PFSK-1 (cell line): ENCODE data around the gene EIF2B4.

Experiments
- FOXP2 ChIP-seq: optimal IDR thresholded peaks from 2 replicates; pipeline ENCODE3; 2011; ENCODE audit warnings: borderline replicate concordance, control low read depth, inconsistent platforms; ENCODE audit not compliant: insufficient read depth; ENCODE audit errors: extremely low read length, extremely low read depth
- POLR2AphosphoS5 ChIP-seq: IDR thresholded peaks from 2 replicates; pipeline ENCODE4 v1.6.1; 2012; ENCODE audit warnings: low read depth, mild to moderate bottlenecking, control low read depth, low read length, moderate library complexity
- REST ChIP-seq, 2 experiments: IDR thresholded peaks; 2 replicates each; pipeline versions ENCODE4 v1.6.1 to v1.8.0; 2011 to 2012; ENCODE audit warnings: low read depth in 2 of 2, low read length in 2 of 2, control low read depth in 1 of 2, inconsistent platforms in 1 of 2, mild to moderate bottlenecking in 1 of 2, moderate library complexity in 1 of 2; ENCODE audit not compliant: insufficient read depth in 1 of 2
- SIN3A ChIP-seq: IDR thresholded peaks from 2 replicates; pipeline ENCODE4 v1.6.1; 2012; ENCODE audit warnings: mild to moderate bottlenecking, low read length, moderate library complexity, borderline replicate concordance; ENCODE audit not compliant: insufficient read depth
- TAF1 ChIP-seq: IDR thresholded peaks from 2 replicates; pipeline ENCODE4 v1.6.1; 2012; ENCODE audit warnings: low read length, control low read depth, borderline replicate concordance; ENCODE audit not compliant: insufficient read depth

Gene EIF2B4

GRCh38 chr2:27408601-27409320, 38.6 kb upstream of the EIF2B4 start:
- TF ChIP-seq SIN3A = no peak
- TF ChIP-seq TAF1 = 0 out of 2 replicates have a peak, but pooled peaks have one; percentile 33

- TF ChIP-seq REST (IDR thresholded peaks at IDR 0.05; ENCODE audit: insufficient read depth in 1 of 2, low read depth in 2 of 2, low read length in 2 of 2) (no peak), POLR2AphosphoS5 (peak; percentile 46)
Observed at GRCh38 chr2:27407798-27408491, 37.8 kb upstream of the EIF2B4 start.

- no peak for TF ChIP-seq POLR2AphosphoS5
- TF ChIP-seq FOXP2 = no peak
- TF ChIP-seq SIN3A = no peak
- TF ChIP-seq REST (IDR thresholded peaks at IDR 0.05; ENCODE audit: insufficient read depth in 1 of 2, low read depth in 2 of 2, low read length in 2 of 2) = no peak
- no peak for TF ChIP-seq TAF1
Observed at GRCh38 chr2:27400348-27401135, 30.4 kb upstream of the EIF2B4 start.

GRCh38 chr2:27398962-27399361, 28.8 kb upstream of the EIF2B4 start:
- TF ChIP-seq REST (IDR thresholded peaks at IDR 0.05; ENCODE audit: insufficient read depth in 1 of 2, low read depth in 2 of 2, low read length in 2 of 2) = no peak
- TF ChIP-seq POLR2AphosphoS5 = no peak
- TF ChIP-seq SIN3A = no peak
- TF ChIP-seq TAF1 = no peak
- no peak for TF ChIP-seq FOXP2

- no peak for TF ChIP-seq POLR2AphosphoS5
- no peak for TF ChIP-seq SIN3A
- no peak for TF ChIP-seq REST (IDR thresholded peaks at IDR 0.05; ENCODE audit: insufficient read depth in 1 of 2, low read depth in 2 of 2, low read length in 2 of 2)
- no peak for TF ChIP-seq TAF1
- TF ChIP-seq FOXP2 = no peak
Observed at GRCh38 chr2:27393225-27393624, 23.1 kb upstream of the EIF2B4 start.
